ENCODE measurements around the gene PDE6C. TPM values are rescaled to one million over a fixed set of nuclear protein-coding genes. Genes with fewer than 3 reads are reported as not detected.

The PDE6C gene
- total RNA-seq, 1 donor from 2014 or later: not detected

- H4K20me1 ChIP-seq (ENCODE audit: low read depth): no peaks in the 10 kb centered on the region
- H3K4me3 ChIP-seq: no peak overlapping the region
- TF ChIP-seq EZH2 (IDR thresholded peaks at IDR 0.05) (no peak), EZH2phosphoT487 (IDR thresholded peaks at IDR 0.05) (no peak), CTCF (IDR thresholded peaks at IDR 0.05) (no peak)
- peaks cover 11% of the 10 kb centered on the region for H3K79me2 ChIP-seq (ENCODE audit: low read depth)
- H3K9ac ChIP-seq: no peak overlapping the region
- no peak overlapping the region for H3K27ac ChIP-seq
- Mint-ChIP-seq H3K4me1 (peaks cover 27% of the 10 kb centered on the region), H3K4me3 (no peak overlapping the region), H3K36me3 (no peaks in the 10 kb centered on the region), H3K27me3 (ENCODE audit: insufficient read depth, low read depth) (no peaks in the 10 kb centered on the region), H3K27ac (no peak overlapping the region), H3K9me3 (no peaks in the 10 kb centered on the region)
- H3K36me3 ChIP-seq: no peaks in the 10 kb centered on the region
- no peak overlapping the region for H2AFZ ChIP-seq (replicated peaks)
- no peak overlapping the region for H3K4me2 ChIP-seq
- H3K9me3 ChIP-seq (ENCODE audit: low read depth): no peaks in the 10 kb centered on the region
- no peaks in the 10 kb centered on the region for H3K27me3 ChIP-seq
- H3F3A ChIP-seq (ENCODE audit: low read depth): peaks cover 25% of the 10 kb centered on the region
- DNase-seq (ENCODE audit: low spot score): no peak
- H3K4me1 ChIP-seq: peaks cover 23% of the 10 kb centered on the region
Measured at GRCh38 chr10:93704451-93704850, 92.1 kb downstream of the PDE6C start.

DNA sequence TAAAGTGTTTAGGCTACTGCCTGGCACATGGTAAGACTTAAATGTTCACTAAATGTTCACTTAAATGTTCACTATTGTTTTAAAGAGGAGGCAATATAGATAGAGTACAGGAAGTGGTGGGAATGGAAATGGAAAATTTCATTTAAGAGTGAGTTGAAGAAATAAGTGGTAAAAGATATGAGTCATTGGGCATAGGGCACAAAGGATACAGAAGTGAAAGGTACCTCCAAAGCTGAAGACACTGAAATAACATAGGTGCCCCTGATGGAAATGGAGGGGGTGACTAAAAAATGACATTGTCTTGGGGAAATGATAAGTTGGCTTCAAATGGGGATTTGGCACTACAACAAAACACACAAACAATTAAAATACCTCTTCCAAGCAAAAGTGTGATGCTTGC lies 95.3 kb downstream of the PDE6C start:
- Histone ChIP-seq H3K9ac (no peak overlapping the region), H3K27ac (no peak overlapping the region), H3F3A (ENCODE audit: low read depth) (peaks cover 6% of the 10 kb centered on the region), H3K27me3 (no peaks in the 10 kb centered on the region), H3K4me2 (no peak overlapping the region), H2AFZ (replicated peaks) (no peak overlapping the region), H3K4me1 (peaks cover 16% of the 10 kb centered on the region), H3K79me2 (ENCODE audit: low read depth) (no peaks in the 10 kb centered on the region), H4K20me1 (ENCODE audit: low read depth) (no peaks in the 10 kb centered on the region), H3K4me3 (no peak overlapping the region), H3K36me3 (no peaks in the 10 kb centered on the region), H3K9me3 (ENCODE audit: low read depth) (no peaks in the 10 kb centered on the region)
- Mint-ChIP-seq H3K9me3 (peaks cover under 1% of the 10 kb centered on the region), H3K4me3 (no peak overlapping the region), H3K4me1 (peaks cover 11% of the 10 kb centered on the region), H3K36me3 (peaks cover 1% of the 10 kb centered on the region), H3K27ac (no peak overlapping the region), H3K27me3 (ENCODE audit: insufficient read depth, low read depth) (peaks cover 1% of the 10 kb centered on the region)
- no peak for DNase-seq (ENCODE audit: low spot score)
- TF ChIP-seq EZH2 (IDR thresholded peaks at IDR 0.05) (no peak), EZH2phosphoT487 (IDR thresholded peaks at IDR 0.05) (no peak), CTCF (IDR thresholded peaks at IDR 0.05) (no peak)

DNA sequence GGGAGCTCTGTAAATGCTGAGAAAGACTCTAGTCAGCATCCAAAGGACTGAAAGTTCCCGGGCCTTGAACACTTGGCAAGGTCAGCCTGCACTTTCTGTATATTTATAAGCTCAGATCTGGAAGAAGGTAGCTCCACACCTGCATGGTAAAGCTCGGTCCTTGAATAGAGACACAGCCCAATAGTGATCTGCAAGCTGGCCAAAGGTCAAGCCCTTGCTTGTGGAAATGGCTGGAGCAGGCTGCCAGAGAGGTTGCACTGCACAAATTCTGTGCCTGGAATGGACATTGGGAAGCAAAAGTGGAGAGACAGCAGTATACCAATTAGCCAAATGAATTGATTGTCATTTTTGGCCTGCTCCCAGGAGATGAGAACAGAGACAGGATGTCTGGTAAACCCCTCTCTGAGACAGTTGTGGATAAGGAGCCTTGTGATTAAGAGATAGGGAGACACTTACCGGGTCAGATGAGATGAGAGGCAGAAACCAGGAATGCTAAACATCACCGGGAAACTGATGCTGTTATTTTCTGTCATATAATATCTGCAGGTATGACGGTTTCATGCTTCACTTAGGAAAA lies 98.1 kb downstream of the PDE6C start:
- TF ChIP-seq CTCF (IDR thresholded peaks at IDR 0.05): no peak
- no peak for TF ChIP-seq EZH2phosphoT487 (IDR thresholded peaks at IDR 0.05)
- TF ChIP-seq EZH2 (IDR thresholded peaks at IDR 0.05): no peak
- Histone ChIP-seq H3K27me3 (no peaks in the 10 kb centered on the region), H3K9ac (no peak overlapping the region), H3K27ac (no peak overlapping the region), H3F3A (ENCODE audit: low read depth) (no peaks in the 10 kb centered on the region), H3K79me2 (ENCODE audit: low read depth) (no peaks in the 10 kb centered on the region), H3K36me3 (no peaks in the 10 kb centered on the region), H3K4me2 (no peak overlapping the region), H3K4me3 (no peak overlapping the region), H3K9me3 (ENCODE audit: low read depth) (no peaks in the 10 kb centered on the region), H4K20me1 (ENCODE audit: low read depth) (no peaks in the 10 kb centered on the region), H3K4me1 (peaks cover 9% of the 10 kb centered on the region), H2AFZ (replicated peaks) (no peak overlapping the region)
- Mint-ChIP-seq H3K36me3 (peaks cover 7% of the 10 kb centered on the region), H3K4me1 (peaks cover 8% of the 10 kb centered on the region), H3K27me3 (ENCODE audit: insufficient read depth, low read depth) (peaks cover 7% of the 10 kb centered on the region), H3K4me3 (no peak overlapping the region), H3K9me3 (peaks cover 9% of the 10 kb centered on the region), H3K27ac (no peak overlapping the region)
- DNase-seq (ENCODE audit: low spot score): no peak
